ENCODE results near the gene FOXJ1.

DNA sequence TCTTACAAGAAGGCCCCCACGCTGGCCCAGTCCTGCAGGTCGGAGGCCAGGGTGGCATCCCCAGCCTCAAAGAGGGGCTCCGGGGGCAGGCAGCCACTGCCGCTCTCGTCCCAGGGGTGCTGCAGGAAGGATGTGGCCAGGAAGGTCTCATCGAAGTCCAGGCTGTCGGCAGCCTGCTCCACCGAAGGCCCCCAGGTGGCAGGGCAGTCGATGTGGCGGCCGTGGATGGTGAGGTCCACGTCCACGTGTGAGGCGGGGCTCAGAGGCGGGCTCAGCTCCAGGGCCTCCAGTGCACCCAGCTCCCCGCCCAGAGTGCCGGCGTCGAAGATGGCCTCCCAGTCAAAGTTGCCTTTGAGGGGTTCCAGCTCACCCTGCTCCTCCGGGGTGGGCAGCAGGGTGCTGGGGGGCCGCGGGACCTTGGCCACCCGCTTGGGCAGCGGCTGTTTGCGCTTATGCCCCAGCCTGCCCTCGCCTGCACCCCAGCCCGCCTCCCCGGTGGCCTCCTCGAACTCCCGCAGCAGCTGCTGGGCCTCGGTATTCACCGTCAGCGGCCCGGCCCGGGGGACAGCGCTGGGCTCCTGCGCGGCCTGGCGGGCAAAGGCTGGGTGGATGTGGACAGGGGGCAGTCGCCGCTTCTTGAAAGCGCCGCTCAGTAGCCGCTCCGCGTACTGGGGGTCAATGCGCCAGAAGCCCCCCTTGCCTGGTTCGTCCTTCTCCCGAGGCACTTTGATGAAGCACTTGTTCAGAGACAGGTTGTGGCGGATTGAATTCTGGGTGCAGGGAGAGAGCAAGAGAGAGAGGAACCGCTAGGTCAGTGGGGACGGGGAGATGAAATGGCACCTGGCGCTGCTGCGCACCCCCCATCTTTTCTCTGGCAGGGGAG is 3.5 kb downstream of the FOXJ1 start:
- TF ChIP-seq, protein P1, sequence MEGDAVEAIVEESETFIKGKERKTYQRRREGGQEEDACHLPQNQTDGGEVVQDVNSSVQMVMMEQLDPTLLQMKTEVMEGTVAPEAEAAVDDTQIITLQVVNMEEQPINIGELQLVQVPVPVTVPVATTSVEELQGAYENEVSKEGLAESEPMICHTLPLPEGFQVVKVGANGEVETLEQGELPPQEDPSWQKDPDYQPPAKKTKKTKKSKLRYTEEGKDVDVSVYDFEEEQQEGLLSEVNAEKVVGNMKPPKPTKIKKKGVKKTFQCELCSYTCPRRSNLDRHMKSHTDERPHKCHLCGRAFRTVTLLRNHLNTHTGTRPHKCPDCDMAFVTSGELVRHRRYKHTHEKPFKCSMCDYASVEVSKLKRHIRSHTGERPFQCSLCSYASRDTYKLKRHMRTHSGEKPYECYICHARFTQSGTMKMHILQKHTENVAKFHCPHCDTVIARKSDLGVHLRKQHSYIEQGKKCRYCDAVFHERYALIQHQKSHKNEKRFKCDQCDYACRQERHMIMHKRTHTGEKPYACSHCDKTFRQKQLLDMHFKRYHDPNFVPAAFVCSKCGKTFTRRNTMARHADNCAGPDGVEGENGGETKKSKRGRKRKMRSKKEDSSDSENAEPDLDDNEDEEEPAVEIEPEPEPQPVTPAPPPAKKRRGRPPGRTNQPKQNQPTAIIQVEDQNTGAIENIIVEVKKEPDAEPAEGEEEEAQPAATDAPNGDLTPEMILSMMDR (IDR thresholded peaks at IDR 0.05; ENCODE audit: low read depth, low read length): no peak
- TF ChIP-seq EZH2phosphoT487 (IDR thresholded peaks at IDR 0.05; ENCODE audit: low read depth): no peak
